K562 (cell line): ENCODE data around the gene ANKMY1. TPM values are rescaled to one million over a fixed set of nuclear protein-coding genes. Genes with fewer than 3 reads are reported as not detected.

Experiments
- ATAC-seq: fragments of 200-7000 bp; cut with Tn5 transposase; 3 replicates; pipeline ENCODE4 v1.9.1; 2020; ENCODE audit warnings: moderate library complexity
- BruUV-seq: library from RNA; stranded (reverse); fragments of 400-500 nt; replicated peaks from 2 replicates; lab custom pipeline; 2021; lab: Mats Ljungman, UMichigan
- CTCF ChIA-PET: fragments of 300-600 bp; formaldehyde crosslinking; extraction: SDS; loops from one replicate; lab custom pipeline; 2021; ENCODE audit warnings: low intra/inter-chr PET ratio; lab: Yijun Ruan, JAX
- POLR2A ChIA-PET: fragments of 300-600, 350-650 bp; sonication (Branson Sonifier 250); formaldehyde crosslinking; extraction: SDS; loops from one replicate; lab custom pipeline; 2021; ENCODE audit warnings: antibody characterized with exemption, inconsistent platforms; lab: Yijun Ruan, JAX
- DNase-seq, 4 experiments: peaks; one replicate each; pipeline versions ENCODE4 v3.0.0 to v3.0.0-alpha.2; 2011 to 2018; ENCODE audit warnings: low spot score in 3 of 4, mixed read lengths in 3 of 4; ENCODE audit errors: extremely low read depth in 1 of 4
- FAIRE-seq: peaks from 2 replicates; lab custom pipeline; 2011; peaks lifted over from hg19 to GRCh38; lab: Jason Lieb, UNC
- H2AFZ ChIP-seq: 2 replicates; pipeline ENCODE4 v1.6.0; 2011; ENCODE audit warnings: low read depth, low read length, control low read depth, inconsistent platforms
- H3K27ac ChIP-seq: fragments of 200-600 bp; 3 replicates; pipeline ENCODE4 v1.8.0; 2011; ENCODE audit warnings: low read depth, mild to moderate bottlenecking, control low read depth, inconsistent platforms, low read length, moderate library complexity, mixed read lengths; ENCODE audit errors: extremely low read depth
- H3K27me3 ChIP-seq, 2 experiments: fragments of 300-600 bp in 1 of 2; 2 replicates in 1 of 2; 3 replicates in 1 of 2; pipeline versions ENCODE4 v1.6.0 to v1.8.0; 2011; ENCODE audit warnings: inconsistent platforms in 2 of 2, low read length in 2 of 2, mild to moderate bottlenecking in 1 of 2, mixed read lengths in 1 of 2, moderate library complexity in 1 of 2; ENCODE audit not compliant: control insufficient read depth in 2 of 2, insufficient read depth in 2 of 2
- H3K36me3 ChIP-seq: fragments of 300-600 bp; 3 replicates; pipeline ENCODE4 v1.8.0; 2011; ENCODE audit warnings: mild to moderate bottlenecking, low read length, inconsistent platforms; ENCODE audit not compliant: control insufficient read depth, insufficient read depth
- H3K4me1 ChIP-seq, 2 experiments: fragments of 200-600 bp in 1 of 2; replicated peaks in 1 of 2; 2 replicates in 1 of 2; 3 replicates in 1 of 2; pipeline versions ENCODE4 v1.5.1 to v1.8.0; 2011; ENCODE audit warnings: inconsistent platforms in 2 of 2, low read length in 2 of 2, mild to moderate bottlenecking in 1 of 2, mixed read lengths in 1 of 2, moderate library complexity in 1 of 2; ENCODE audit not compliant: control insufficient read depth in 2 of 2, insufficient read depth in 2 of 2
- H3K4me2 ChIP-seq: 2 replicates; pipeline ENCODE4 v1.6.1; 2011; ENCODE audit warnings: low read length, control low read depth, inconsistent platforms, mixed read lengths; ENCODE audit not compliant: insufficient read depth
- H3K4me3 ChIP-seq: fragments of 200-600 bp; sonication (generic), shearing (Covaris generic); 2 replicates; pipeline ENCODE4 v1.5.1; 2016; ENCODE audit warnings: control low read depth, inconsistent platforms
- H3K79me2 ChIP-seq: fragments of 200-600 bp; 3 replicates; pipeline ENCODE4 v1.8.0; 2011; ENCODE audit warnings: low read length, inconsistent platforms; ENCODE audit not compliant: control insufficient read depth, insufficient read depth
- H3K9ac ChIP-seq, 2 experiments: 2 replicates each; pipeline versions ENCODE4 v1.6.0 to v1.6.1; 2011; ENCODE audit warnings: low read depth in 2 of 2, low read length in 2 of 2, control low read depth in 1 of 2, inconsistent platforms in 1 of 2, mild to moderate bottlenecking in 1 of 2, mixed read lengths in 1 of 2; ENCODE audit not compliant: insufficient read depth in 1 of 2
- H3K9me1 ChIP-seq: one replicate; pipeline ENCODE4 v1.6.0; 2011; ENCODE audit warnings: inconsistent platforms, mild to moderate bottlenecking, low read length, moderate library complexity; ENCODE audit not compliant: control insufficient read depth, insufficient read depth
- H3K9me3 ChIP-seq: replicated peaks from 2 replicates; pipeline ENCODE4 v1.5.1; 2011; ENCODE audit warnings: low read depth, low read length, inconsistent platforms; ENCODE audit not compliant: control insufficient read depth, insufficient read depth
- H4K20me1 ChIP-seq: replicated peaks from 2 replicates; pipeline ENCODE4 v1.6.1; 2011; ENCODE audit warnings: low read length, inconsistent platforms, mixed read lengths; ENCODE audit not compliant: control insufficient read depth, insufficient read depth
- BCLAF1 ChIP-seq, 2 experiments: fragments of 450-650 bp in 1 of 2; IDR thresholded peaks; 2 replicates each; pipeline ENCODE4 v1.6.1; 2011 to 2017; ENCODE audit warnings: low read depth in 2 of 2, antibody characterized with exemption in 1 of 2, borderline replicate concordance in 1 of 2, low read length in 1 of 2, mild to moderate bottlenecking in 1 of 2, mixed read lengths in 1 of 2; ENCODE audit not compliant: control insufficient read depth in 1 of 2
- BRCA1 ChIP-seq, 2 experiments: fragments of 450-650 bp in 1 of 2; sonication (generic) in 1 of 2; formaldehyde crosslinking in 1 of 2; IDR thresholded peaks; 2 replicates each; pipeline versions ENCODE4 v1.5.0 to v1.6.1; 2017 to 2020; ENCODE audit warnings: mild to moderate bottlenecking in 1 of 2, missing genetic modification reagents in 1 of 2
- ELF1 ChIP-seq: fragments of 200-800 bp; sonication (Bioruptor generic); IDR thresholded peaks from 2 replicates; pipeline ENCODE4 v1.6.1; 2016; ENCODE audit warnings: missing genetic modification characterization, missing compliant biosample characterization
- ERF ChIP-seq: fragments of 450-650 bp; formaldehyde crosslinking; IDR thresholded peaks from 2 replicates; pipeline ENCODE4 v1.4.0; 2020; ENCODE audit warnings: mild to moderate bottlenecking, mixed read lengths
- ESRRA ChIP-seq: fragments of 450-650 bp; IDR thresholded peaks from 2 replicates; pipeline ENCODE4 v1.6.1; 2014; ENCODE audit warnings: low read depth, mild to moderate bottlenecking, moderate library complexity, borderline replicate concordance
- HNRNPL ChIP-seq: fragments of 200-400 bp; formaldehyde crosslinking; IDR thresholded peaks from 2 replicates; pipeline ENCODE4 v1.6.1; 2017; ENCODE audit warnings: low read depth, mild to moderate bottlenecking, low read length
- ILK ChIP-seq: fragments of 450-650 bp; IDR thresholded peaks from 2 replicates; pipeline ENCODE4 v1.6.1; 2016; ENCODE audit warnings: missing genetic modification characterization, low read depth, mild to moderate bottlenecking, missing compliant biosample characterization, moderate library complexity, borderline replicate concordance
- KAT8 ChIP-seq: fragments of 450-650 bp; IDR thresholded peaks from 2 replicates; pipeline ENCODE4 v1.6.1; 2016; ENCODE audit warnings: low read depth, mild to moderate bottlenecking
- NFYB ChIP-seq: IDR thresholded peaks from 2 replicates; pipeline ENCODE4 v1.6.1; 2011; ENCODE audit warnings: mild to moderate bottlenecking, moderate library complexity; ENCODE audit not compliant: insufficient read length; ENCODE audit errors: extremely low read depth
- PHB ChIP-seq: fragments of 250-450 bp; sonication (Bioruptor Pico); IDR thresholded peaks from 2 replicates; pipeline ENCODE4 v1.5.0; 2021
- POLR2A ChIP-seq: fragments of 450-650 bp; conservative IDR thresholded peaks from 2 replicates; pipeline ENCODE4 v1.6.1; 2016
- POLR3G ChIP-seq: IDR thresholded peaks from 2 replicates; pipeline ENCODE4 v1.6.1; 2011; ENCODE audit not compliant: insufficient read length, insufficient replicate concordance; ENCODE audit errors: extremely low read depth
- SAFB2 ChIP-seq: fragments of 200-400 bp; formaldehyde crosslinking; IDR thresholded peaks from 2 replicates; pipeline ENCODE4 v1.6.1; 2018; ENCODE audit warnings: borderline replicate concordance, low read length, low read depth, moderate library complexity; ENCODE audit not compliant: severe bottlenecking
- TGIF2 ChIP-seq: sonication (generic); formaldehyde crosslinking; IDR thresholded peaks from 2 replicates; pipeline ENCODE4 v1.8.1; 2022; ENCODE audit warnings: mild to moderate bottlenecking, missing genetic modification reagents, moderate library complexity
- XRCC3 ChIP-seq: fragments of 450-650 bp; IDR thresholded peaks from 2 replicates; pipeline ENCODE4 v1.6.1; 2017; ENCODE audit warnings: mild to moderate bottlenecking, moderate library complexity
- ZEB2 ChIP-seq: fragments of 450-650 bp; IDR thresholded peaks from 2 replicates; pipeline ENCODE4 v1.6.1; 2016
- WGBS: fragments of 100-300 bp; shearing (Covaris generic); methylation state at CpG from one replicate; pipeline ENCODE4 v1.1.6; 2016; ENCODE audit warnings: low coverage, mixed read lengths; ENCODE audit not compliant: insufficient coverage; ENCODE audit errors: missing lambda C conversion rate; 5-methylcytosine and 5-hydroxymethylcytosine counted together
- in situ Hi-C: fragments of 300-500 bp; cut with MboI; formaldehyde crosslinking; loops from 4 replicates; pipeline ENCODE4 v1.15.0; 2018; ENCODE audit warnings: inconsistent platforms, mixed read lengths
- intact Hi-C: fragments of 100-400 bp; cut with micrococcal nuclease; formaldehyde crosslinking; loops from 2 replicates; pipeline ENCODE4 v1.14.2; 2022
- polyA plus RNA-seq, 8 experiments: library from polyadenylated mRNA; depleted of rRNA in 4 of 8; stranded (reverse) in 5 of 8; unstranded in 3 of 8; fragments of >200 nt; fragmentation: Nextera tagmentation in 2 of 8; fragmentation: Illumina TruSeq in 1 of 8; extraction: Ambion mirVana in 2 of 8; extraction: Trizol in 1 of 8; gene quantifications; 2 replicates each; pipeline versions ENCODE4 v1.2.1 to v1.2.3, GENCODE V29; 2011 to 2014; ENCODE audit warnings: inconsistent platforms in 1 of 8, missing spikeins in 1 of 8
- total RNA-seq, 7 experiments: library from RNA; depleted of rRNA in 6 of 7; stranded (reverse); fragments of >200 nt in 6 of 7; fragmentation: Illumina TruSeq in 2 of 7; extraction: Trizol in 2 of 7; gene quantifications; 2 replicates each; pipeline versions ENCODE4 v1.2.1 to v1.2.3, GENCODE V29; 2011 to 2021; ENCODE audit warnings: low replicate concordance in 1 of 7
- TF ChIP-seq, protein P1 (sequence below): fragments of 250-450 bp; sonication (Bioruptor Pico); IDR thresholded peaks from 2 replicates; pipeline ENCODE4 v1.5.1; 2021; ENCODE audit warnings: mild to moderate bottlenecking
- TF ChIP-seq, protein P2 (sequence below): fragments of 450-650 bp; IDR thresholded peaks from 2 replicates; pipeline ENCODE4 v1.6.1; 2016; ENCODE audit warnings: missing biosample characterization, missing genetic modification characterization

The ANKMY1 gene
- total and polyA plus RNA-seq, 9 of the 15 experiments (the other 6 are each of a cell fraction or from before 2014, with no cell fraction given), result 0.75 to 15.1 (median 11.7) TPM

DNA sequence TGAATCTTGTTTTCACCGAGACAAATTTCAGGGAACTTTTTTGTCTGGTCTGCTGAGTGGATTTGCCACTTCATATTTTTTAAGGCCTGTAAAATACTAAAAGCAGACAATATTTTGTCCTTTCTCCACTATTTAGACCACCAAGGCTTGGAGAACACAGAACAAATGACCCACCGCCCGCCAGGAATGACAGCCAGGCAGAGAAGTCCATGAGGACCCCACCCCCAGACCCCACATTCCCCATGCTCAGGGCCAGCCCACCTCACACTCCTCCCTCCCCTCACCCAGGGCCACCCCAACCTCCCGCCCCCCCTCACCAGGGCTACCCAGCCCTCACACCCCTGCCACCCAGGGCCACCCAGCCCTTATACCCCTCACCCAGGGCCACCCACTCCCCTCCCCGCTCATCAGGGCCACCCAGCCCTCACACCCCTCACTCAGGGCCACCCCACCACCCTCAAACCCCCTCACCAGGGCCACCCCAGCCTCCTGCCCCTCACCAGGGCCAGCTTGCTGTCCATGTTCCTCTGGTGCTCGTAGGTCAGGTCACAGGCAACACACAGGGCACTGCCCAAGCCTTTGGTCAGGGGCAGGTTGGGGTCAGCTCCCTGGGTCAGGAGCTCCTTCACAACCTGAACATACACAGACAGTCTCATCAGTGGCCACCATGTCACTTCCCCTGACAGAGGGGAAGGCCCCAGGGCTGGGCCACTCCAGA is 50.6 kb downstream of the ANKMY1 start:
- Histone ChIP-seq H3K4me3 (no peak overlapping the region), H2AFZ (no peak overlapping the region), H3K79me2 (no peaks in the 10 kb centered on the region), H3K9me3 (no peaks in the 10 kb centered on the region), H3K27me3 (no peaks in the 10 kb centered on the region), H3K9me1 (no peaks in the 10 kb centered on the region), H3K4me2 (no peak overlapping the region), H3K27ac (no peak overlapping the region), H3K9ac (no peak overlapping the region; a peak in 1 of 4 replicates), H4K20me1 (no peaks in the 10 kb centered on the region), H3K4me1 (peaks cover 0 to 3% of the 10 kb centered on the region in 2 experiments; a peak in 1 of 5 replicates), H3K36me3 (peaks cover 12% of the 10 kb centered on the region; the same call in 2 of the 3 replicates)
- WGBS, result no CpG with 5 or more reads among the region's 6 CpGs
- POLR2A ChIA-PET, result interaction anchor here (0.6 kb wide), 2 partner anchors 50 to 821 kb away, joined by 3 to 4 read pairs; no protein-coding TSS in a partner anchor
- intact Hi-C loops, result no loop called here
- in situ Hi-C loops, result no loop called here
- no peak for ATAC-seq
- CTCF ChIA-PET, result no interaction called here
- BruUV-seq, result no TSS peak
- DNase-seq, result no peak
- FAIRE-seq, result no peak
- TF ChIP-seq POLR3G, result no peak
- no peak for TF ChIP-seq ERF (CRISPR knock-in tag)
- no peak for TF ChIP-seq POLR2A
- no peak for TF ChIP-seq ESRRA
- TF ChIP-seq ELF1 (tag), result no peak
- TF ChIP-seq, protein P1, sequence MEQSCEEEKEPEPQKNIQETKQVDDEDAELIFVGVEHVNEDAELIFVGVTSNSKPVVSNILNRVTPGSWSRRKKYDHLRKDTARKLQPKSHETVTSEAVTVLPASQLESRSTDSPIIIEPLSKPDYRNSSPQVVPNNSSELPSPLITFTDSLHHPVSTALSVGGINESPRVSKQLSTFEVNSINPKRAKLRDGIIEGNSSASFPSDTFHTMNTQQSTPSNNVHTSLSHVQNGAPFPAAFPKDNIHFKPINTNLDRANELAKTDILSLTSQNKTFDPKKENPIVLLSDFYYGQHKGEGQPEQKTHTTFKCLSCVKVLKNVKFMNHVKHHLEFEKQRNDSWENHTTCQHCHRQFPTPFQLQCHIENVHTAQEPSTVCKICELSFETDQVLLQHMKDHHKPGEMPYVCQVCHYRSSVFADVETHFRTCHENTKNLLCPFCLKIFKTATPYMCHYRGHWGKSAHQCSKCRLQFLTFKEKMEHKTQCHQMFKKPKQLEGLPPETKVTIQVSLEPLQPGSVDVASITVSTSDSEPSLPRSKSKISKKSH (CRISPR knock-in tag), result no peak
- TF ChIP-seq BCLAF1 (IDR thresholded peaks at IDR 0.05; ENCODE audit: borderline replicate concordance in 1 of 2, control insufficient read depth in 1 of 2, low read depth in 2 of 2, low read length in 1 of 2), result no peak
- no peak for TF ChIP-seq KAT8
- TF ChIP-seq, protein P2, sequence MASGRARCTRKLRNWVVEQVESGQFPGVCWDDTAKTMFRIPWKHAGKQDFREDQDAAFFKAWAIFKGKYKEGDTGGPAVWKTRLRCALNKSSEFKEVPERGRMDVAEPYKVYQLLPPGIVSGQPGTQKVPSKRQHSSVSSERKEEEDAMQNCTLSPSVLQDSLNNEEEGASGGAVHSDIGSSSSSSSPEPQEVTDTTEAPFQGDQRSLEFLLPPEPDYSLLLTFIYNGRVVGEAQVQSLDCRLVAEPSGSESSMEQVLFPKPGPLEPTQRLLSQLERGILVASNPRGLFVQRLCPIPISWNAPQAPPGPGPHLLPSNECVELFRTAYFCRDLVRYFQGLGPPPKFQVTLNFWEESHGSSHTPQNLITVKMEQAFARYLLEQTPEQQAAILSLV (tag), result no peak
- no peak for TF ChIP-seq TGIF2
- no peak for TF ChIP-seq BRCA1 (IDR thresholded peaks at IDR 0.05)
- TF ChIP-seq BRCA1 (CRISPR knock-in tag; IDR thresholded peaks at IDR 0.05), result no peak
- TF ChIP-seq HNRNPL, result no peak
- TF ChIP-seq PHB (CRISPR knock-in tag), result no peak
- TF ChIP-seq NFYB, result no peak
- TF ChIP-seq SAFB2, result no peak
- no peak for TF ChIP-seq ZEB2
- TF ChIP-seq ILK (tag), result no peak
- TF ChIP-seq XRCC3, result no peak
